ENCODE results near the gene CNRIP1.

DNA sequence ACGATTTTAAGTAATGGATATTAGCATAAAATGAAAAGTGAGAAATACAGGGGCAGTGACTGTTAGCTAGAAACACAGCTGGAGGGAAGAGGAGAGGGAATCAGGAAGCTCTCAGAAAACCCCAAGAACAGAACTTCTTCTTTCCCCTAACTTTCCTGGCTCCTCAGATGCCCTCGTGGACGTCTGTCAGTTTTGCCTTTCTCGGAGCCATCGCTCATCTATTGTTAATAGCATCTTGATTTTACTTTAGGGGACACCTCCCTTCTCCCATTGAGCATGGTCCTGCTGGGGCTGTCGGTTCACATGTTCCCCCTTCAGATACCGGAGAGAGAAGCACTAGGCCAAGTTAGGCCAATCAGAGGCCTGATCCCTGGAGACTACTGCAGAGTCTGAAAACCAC, 43.0 kb upstream of the CNRIP1 start:
- TF ChIP-seq, protein P1, sequence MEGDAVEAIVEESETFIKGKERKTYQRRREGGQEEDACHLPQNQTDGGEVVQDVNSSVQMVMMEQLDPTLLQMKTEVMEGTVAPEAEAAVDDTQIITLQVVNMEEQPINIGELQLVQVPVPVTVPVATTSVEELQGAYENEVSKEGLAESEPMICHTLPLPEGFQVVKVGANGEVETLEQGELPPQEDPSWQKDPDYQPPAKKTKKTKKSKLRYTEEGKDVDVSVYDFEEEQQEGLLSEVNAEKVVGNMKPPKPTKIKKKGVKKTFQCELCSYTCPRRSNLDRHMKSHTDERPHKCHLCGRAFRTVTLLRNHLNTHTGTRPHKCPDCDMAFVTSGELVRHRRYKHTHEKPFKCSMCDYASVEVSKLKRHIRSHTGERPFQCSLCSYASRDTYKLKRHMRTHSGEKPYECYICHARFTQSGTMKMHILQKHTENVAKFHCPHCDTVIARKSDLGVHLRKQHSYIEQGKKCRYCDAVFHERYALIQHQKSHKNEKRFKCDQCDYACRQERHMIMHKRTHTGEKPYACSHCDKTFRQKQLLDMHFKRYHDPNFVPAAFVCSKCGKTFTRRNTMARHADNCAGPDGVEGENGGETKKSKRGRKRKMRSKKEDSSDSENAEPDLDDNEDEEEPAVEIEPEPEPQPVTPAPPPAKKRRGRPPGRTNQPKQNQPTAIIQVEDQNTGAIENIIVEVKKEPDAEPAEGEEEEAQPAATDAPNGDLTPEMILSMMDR (IDR thresholded peaks at IDR 0.05) = no peak
- TF ChIP-seq POLR2A (IDR thresholded peaks at IDR 0.05) = no peak

Measured in right lobe of liver (tissue), 4 donors.